A549 (cell line): ENCODE data around the gene PAPPA. TPM values are rescaled to one million over a fixed set of nuclear protein-coding genes. Genes with fewer than 3 reads are reported as not detected.
A peak's percentile ranks its signal among the peaks of the same experiment; 100 is the strongest.

Experiments used
- ATAC-seq, 2 experiments: fragments of 200-7000 bp in 1 of 2; fragments of >200 bp in 1 of 2; cut with Nextera tagmentation in 1 of 2; cut with Tn5 transposase in 1 of 2; 3 replicates each; pipeline versions ENCODE4 v1.8.0 to v1.9.1; 2018 to 2020; ENCODE audit warnings: mild to moderate bottlenecking in 1 of 2, moderate library complexity in 1 of 2
- CTCF ChIA-PET: fragments of 300-600 bp; sonication (Branson Sonifier 250); formaldehyde crosslinking; extraction: SDS; loops from one replicate; lab custom pipeline; 2021; ENCODE audit warnings: antibody characterized with exemption, inconsistent platforms; lab: Yijun Ruan, JAX
- POLR2A ChIA-PET: fragments of 350-600 bp; formaldehyde crosslinking; extraction: SDS; loops from one replicate; lab custom pipeline; 2021; ENCODE audit warnings: antibody characterized with exemption, inconsistent platforms; lab: Yijun Ruan, JAX
- DNase-seq, 2 experiments: peaks; one replicate each; pipeline versions ENCODE4 v3.0.0 to v3.0.0-alpha.2; 2011 to 2016; ENCODE audit warnings: low read depth in 1 of 2, low spot score in 1 of 2
- FAIRE-seq: peaks from 2 replicates; lab custom pipeline; 2011; peaks lifted over from hg19 to GRCh38; lab: Jason Lieb, UNC
- H3K27ac ChIP-seq, 2 experiments: fragments of >200 bp; sonication (Bioruptor Twin); formaldehyde crosslinking; 3 replicates each; pipeline ENCODE4 v1.5.1; 2016 to 2017
- H3K4me1 ChIP-seq: fragments of >200 bp; sonication (Bioruptor Twin); formaldehyde crosslinking; 3 replicates; pipeline ENCODE4 v1.6.1; 2016
- H3K4me2 ChIP-seq: fragments of >200 bp; sonication (Bioruptor Twin); formaldehyde crosslinking; 3 replicates; pipeline ENCODE4 v1.6.1; 2016
- H3K4me3 ChIP-seq: fragments of >200 bp; sonication (Bioruptor Twin); formaldehyde crosslinking; 3 replicates; pipeline ENCODE4 v1.5.1; 2016
- H3K9me3 ChIP-seq: fragments of >200 bp; sonication (Bioruptor Twin); formaldehyde crosslinking; 3 replicates; pipeline ENCODE4 v1.6.1; 2016
- BHLHE40 ChIP-seq: IDR thresholded peaks from 2 replicates; pipeline ENCODE4 v1.6.1; 2012; ENCODE audit warnings: low read depth, low read length, inconsistent platforms
- CBX8 ChIP-seq: fragments of 200-600 bp; sonication (generic); IDR thresholded peaks from 2 replicates; pipeline ENCODE4 v1.6.1; 2016
- EHMT2 ChIP-seq: fragments of 200-600 bp; sonication (generic); IDR thresholded peaks from 2 replicates; pipeline ENCODE4 v1.6.1; 2016; ENCODE audit warnings: antibody characterized with exemption, low read depth, mild to moderate bottlenecking, moderate library complexity
- EP300 ChIP-seq, 2 experiments: fragments of >200 bp; sonication (Bioruptor Twin); formaldehyde crosslinking; IDR thresholded peaks; 2 replicates in 1 of 2; 3 replicates in 1 of 2; pipeline ENCODE4 v1.6.1; 2016 to 2017
- FOSB ChIP-seq: fragments of 250-450 bp; sonication (Bioruptor Pico); IDR thresholded peaks from 2 replicates; pipeline ENCODE4 v1.5.0; 2020; ENCODE audit warnings: mild to moderate bottlenecking, moderate library complexity
- HDAC2 ChIP-seq: fragments of 200-600 bp; sonication (generic); IDR thresholded peaks from 2 replicates; pipeline ENCODE4 v1.6.1; 2016
- HOXA7 ChIP-seq: fragments of 250-450 bp; sonication (Bioruptor Pico); IDR thresholded peaks from 2 replicates; pipeline ENCODE4 v1.5.0; 2020; ENCODE audit warnings: mild to moderate bottlenecking, moderate library complexity
- HOXB13 ChIP-seq: fragments of 250-450 bp; sonication (Bioruptor Pico); IDR thresholded peaks from 2 replicates; pipeline ENCODE4 v1.5.0; 2020; ENCODE audit warnings: low read depth, mild to moderate bottlenecking, moderate library complexity
- HOXB5 ChIP-seq: fragments of 250-450 bp; sonication (Bioruptor Pico); IDR thresholded peaks from 2 replicates; pipeline ENCODE4 v1.5.0; 2020; ENCODE audit warnings: mild to moderate bottlenecking, moderate library complexity
- KDM5A ChIP-seq: fragments of 200-600 bp; sonication (generic); IDR thresholded peaks from 2 replicates; pipeline ENCODE4 v1.6.1; 2016; ENCODE audit warnings: antibody characterized with exemption, mild to moderate bottlenecking
- MAFK ChIP-seq: fragments of 450-650 bp; IDR thresholded peaks from 2 replicates; pipeline ENCODE4 v1.6.1; 2014; ENCODE audit not compliant: partially characterized antibody
- MAZ ChIP-seq: fragments of 150-350 bp; IDR thresholded peaks from 2 replicates; pipeline ENCODE4 v1.6.1; 2014; ENCODE audit warnings: antibody characterized with exemption, low read depth, low read length, borderline replicate concordance
- NFE2L2 ChIP-seq: fragments of 150-350 bp; conservative IDR thresholded peaks from 2 replicates; pipeline ENCODE4 v1.6.1; 2014; ENCODE audit warnings: low read length
- NPAS2 ChIP-seq: fragments of 250-450 bp; sonication (Bioruptor Pico); IDR thresholded peaks from 2 replicates; pipeline ENCODE4 v1.8.0; 2022; ENCODE audit warnings: mild to moderate bottlenecking, moderate library complexity, borderline replicate concordance
- PHF8 ChIP-seq: fragments of 200-600 bp; sonication (generic); IDR thresholded peaks from 2 replicates; pipeline ENCODE4 v1.6.1; 2016; ENCODE audit warnings: low read depth, mild to moderate bottlenecking, antibody characterized with exemption, moderate library complexity, borderline replicate concordance
- RAD21 ChIP-seq, 2 experiments: fragments of >200 bp in 1 of 2; sonication (Bioruptor Twin) in 1 of 2; formaldehyde crosslinking in 1 of 2; IDR thresholded peaks in 1 of 2; conservative IDR thresholded peaks in 1 of 2; 2 replicates in 1 of 2; 3 replicates in 1 of 2; pipeline ENCODE4 v1.6.1; 2012 to 2018; ENCODE audit warnings: inconsistent platforms in 1 of 2
- RARB ChIP-seq: fragments of 250-450 bp; sonication (Bioruptor Pico); IDR thresholded peaks from 2 replicates; pipeline ENCODE4 v1.8.0; 2021; ENCODE audit warnings: mild to moderate bottlenecking, moderate library complexity
- RNF2 ChIP-seq: fragments of 200-600 bp; sonication (generic); IDR thresholded peaks from 2 replicates; pipeline ENCODE4 v1.6.1; 2016; ENCODE audit warnings: low read depth, mild to moderate bottlenecking, antibody characterized with exemption, moderate library complexity, borderline replicate concordance
- TFCP2L1 ChIP-seq: fragments of 250-450 bp; sonication (Bioruptor Pico); IDR thresholded peaks from 2 replicates; pipeline ENCODE4 v1.5.0; 2021; ENCODE audit warnings: mild to moderate bottlenecking
- ZC3H11A ChIP-seq: fragments of 450-650 bp; IDR thresholded peaks from 2 replicates; pipeline ENCODE4 v1.6.1; 2014; ENCODE audit warnings: antibody characterized with exemption, mild to moderate bottlenecking
- ZNF302 ChIP-seq: fragments of 250-450 bp; sonication (Bioruptor Pico); IDR thresholded peaks from 2 replicates; pipeline ENCODE4 v1.9.0; 2021; ENCODE audit warnings: inconsistent platforms, mild to moderate bottlenecking, moderate library complexity
- WGBS: methylation state at CpG from one replicate; pipeline ENCODE4 v1.1.6; 2017; ENCODE audit errors: missing lambda C conversion rate; 5-methylcytosine and 5-hydroxymethylcytosine counted together
- polyA plus RNA-seq, 4 experiments: library from polyadenylated mRNA; depleted of rRNA in 3 of 4; stranded (reverse); fragments of >200 nt; fragmentation: RNase III in 1 of 4; extraction: RNeasy Plus Mini Kit Qiagen cat#74134 plus additional on column Dnase treatment in 1 of 4; gene quantifications; 2 replicates in 3 of 4; 3 replicates in 1 of 4; pipeline ENCODE4 v1.2.3, GENCODE V29; 2011 to 2017
- TF ChIP-seq, protein P1 (sequence below): IDR thresholded peaks from 2 replicates; pipeline ENCODE4 v1.6.1; 2012
- TF ChIP-seq, protein P2 (sequence below): IDR thresholded peaks from 2 replicates; pipeline ENCODE4 v1.6.1; 2012
- TF ChIP-seq, protein P3 (sequence below): IDR thresholded peaks from 2 replicates; pipeline ENCODE4 v1.6.1; 2012; ENCODE audit warnings: low read depth, borderline replicate concordance
- TF ChIP-seq, protein P4 (sequence below): fragments of 450-650 bp; IDR thresholded peaks from 2 replicates; pipeline ENCODE4 v1.6.1; 2014; ENCODE audit warnings: antibody characterized with exemption

The PAPPA gene
- polyA plus RNA-seq, 2 of the 4 experiments (the other 2 are of a cell fraction): 40.0 to 127 TPM

DNA sequence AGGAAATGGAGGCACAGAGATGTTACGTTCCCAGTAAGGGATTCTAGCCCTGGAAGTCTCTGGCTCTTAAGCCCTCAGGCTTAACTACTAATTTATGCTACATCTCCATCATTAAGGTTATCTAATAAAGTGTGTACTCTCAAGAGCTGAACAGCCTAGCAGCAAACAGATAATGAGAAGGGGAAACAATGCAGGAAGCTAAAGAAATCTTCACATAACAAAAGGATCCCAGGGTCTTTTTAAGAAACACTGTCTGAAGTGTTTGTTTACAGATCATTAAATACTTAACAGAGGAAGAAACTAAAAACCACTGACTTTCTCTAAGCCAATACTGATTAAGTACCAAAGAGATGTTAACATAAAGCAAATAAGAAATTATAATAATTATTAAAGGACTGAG is 129.0 kb downstream of the PAPPA start:
- 88% methylated on average over 1 of the region's 1 CpG for WGBS
- Histone ChIP-seq H3K4me2 (no peak overlapping the region), H3K9me3 (no peaks in the 10 kb centered on the region), H3K4me3 (no peak overlapping the region), H3K27ac (no peak overlapping the region), H3K4me1 (peaks cover 52% of the 10 kb centered on the region)
- TF ChIP-seq BHLHE40 (no peak), HOXB5 (CRISPR knock-in tag) (no peak)
- ChIA-PET CTCF (interaction anchor here (0.5 kb wide), 1 partner anchor 304 kb away, joined by 3 read pairs; no protein-coding TSS in a partner anchor), POLR2A (no interaction called here)
- ATAC-seq (no peak), FAIRE-seq (no peak), DNase-seq (no peak)

DNA sequence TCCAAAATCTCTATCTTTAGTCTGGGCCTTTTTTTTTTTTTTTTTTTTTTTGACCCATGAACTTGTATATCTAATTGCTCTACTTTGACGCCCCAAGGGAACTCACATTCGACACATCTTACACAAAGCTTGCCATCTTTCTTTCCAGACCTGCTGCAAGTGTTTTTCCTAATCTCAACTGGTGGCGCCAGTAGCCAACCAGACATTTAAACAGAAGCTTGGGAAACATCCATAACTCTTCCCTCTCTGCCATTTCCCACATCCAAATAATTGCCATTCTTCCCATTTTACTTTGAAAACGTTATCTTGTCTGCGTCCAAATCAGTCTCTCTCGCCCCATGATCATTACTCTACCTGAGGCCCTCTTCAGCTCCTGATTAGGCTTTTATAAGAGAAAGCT is 130.9 kb downstream of the PAPPA start:
- ChIA-PET POLR2A (no interaction called here), CTCF (interaction anchor here (0.8 kb wide), 1 partner anchor 1802 kb away, joined by 3 read pairs; no protein-coding TSS in a partner anchor)
- ATAC-seq (no peak), DNase-seq (no peak)
- peaks cover 58% of the 10 kb centered on the region for H3K4me1 ChIP-seq
- WGBS: 97% methylated on average over 6 of the region's 6 CpGs
- H3K27ac ChIP-seq: peak overlapping the region in 1 of 2 experiments; percentile 31; a peak in 1 of 6 replicates
- H3K4me3 ChIP-seq: no peak overlapping the region
- no peaks in the 10 kb centered on the region for H3K9me3 ChIP-seq
- TF ChIP-seq EP300 (IDR thresholded peaks at IDR 0.05): no peak
- TF ChIP-seq, protein P1, sequence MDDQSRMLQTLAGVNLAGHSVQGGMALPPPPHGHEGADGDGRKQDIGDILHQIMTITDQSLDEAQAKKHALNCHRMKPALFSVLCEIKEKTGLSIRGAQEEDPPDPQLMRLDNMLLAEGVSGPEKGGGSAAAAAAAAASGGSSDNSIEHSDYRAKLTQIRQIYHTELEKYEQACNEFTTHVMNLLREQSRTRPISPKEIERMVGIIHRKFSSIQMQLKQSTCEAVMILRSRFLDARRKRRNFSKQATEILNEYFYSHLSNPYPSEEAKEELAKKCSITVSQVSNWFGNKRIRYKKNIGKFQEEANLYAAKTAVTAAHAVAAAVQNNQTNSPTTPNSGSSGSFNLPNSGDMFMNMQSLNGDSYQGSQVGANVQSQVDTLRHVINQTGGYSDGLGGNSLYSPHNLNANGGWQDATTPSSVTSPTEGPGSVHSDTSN: no peak
- no peak for TF ChIP-seq TFCP2L1 (CRISPR knock-in tag)
- no peak for TF ChIP-seq CBX8
- no peak for TF ChIP-seq ZNF302
- no peak for TF ChIP-seq HOXA7 (CRISPR knock-in tag)
- no peak for TF ChIP-seq KDM5A
- no peak for TF ChIP-seq PHF8
- TF ChIP-seq NPAS2 (CRISPR knock-in tag): no peak
- TF ChIP-seq EHMT2: no peak
- no peak for TF ChIP-seq ZC3H11A
- no peak for TF ChIP-seq RNF2
- TF ChIP-seq, protein P2, sequence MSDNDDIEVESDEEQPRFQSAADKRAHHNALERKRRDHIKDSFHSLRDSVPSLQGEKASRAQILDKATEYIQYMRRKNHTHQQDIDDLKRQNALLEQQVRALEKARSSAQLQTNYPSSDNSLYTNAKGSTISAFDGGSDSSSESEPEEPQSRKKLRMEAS: no peak
- TF ChIP-seq MAZ: no peak
- TF ChIP-seq, protein P3, sequence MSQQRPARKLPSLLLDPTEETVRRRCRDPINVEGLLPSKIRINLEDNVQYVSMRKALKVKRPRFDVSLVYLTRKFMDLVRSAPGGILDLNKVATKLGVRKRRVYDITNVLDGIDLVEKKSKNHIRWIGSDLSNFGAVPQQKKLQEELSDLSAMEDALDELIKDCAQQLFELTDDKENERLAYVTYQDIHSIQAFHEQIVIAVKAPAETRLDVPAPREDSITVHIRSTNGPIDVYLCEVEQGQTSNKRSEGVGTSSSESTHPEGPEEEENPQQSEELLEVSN: no peak
- TF ChIP-seq, protein P4, sequence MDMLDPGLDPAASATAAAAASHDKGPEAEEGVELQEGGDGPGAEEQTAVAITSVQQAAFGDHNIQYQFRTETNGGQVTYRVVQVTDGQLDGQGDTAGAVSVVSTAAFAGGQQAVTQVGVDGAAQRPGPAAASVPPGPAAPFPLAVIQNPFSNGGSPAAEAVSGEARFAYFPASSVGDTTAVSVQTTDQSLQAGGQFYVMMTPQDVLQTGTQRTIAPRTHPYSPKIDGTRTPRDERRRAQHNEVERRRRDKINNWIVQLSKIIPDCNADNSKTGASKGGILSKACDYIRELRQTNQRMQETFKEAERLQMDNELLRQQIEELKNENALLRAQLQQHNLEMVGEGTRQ: no peak
- no peak for TF ChIP-seq FOSB (CRISPR knock-in tag)
- TF ChIP-seq HOXB13: no peak
- no peak for TF ChIP-seq NFE2L2
- TF ChIP-seq HDAC2: no peak
- TF ChIP-seq, all 56 proteins: peak for 0
- H3K4me2 ChIP-seq: no peak overlapping the region
- no peak for FAIRE-seq

DNA sequence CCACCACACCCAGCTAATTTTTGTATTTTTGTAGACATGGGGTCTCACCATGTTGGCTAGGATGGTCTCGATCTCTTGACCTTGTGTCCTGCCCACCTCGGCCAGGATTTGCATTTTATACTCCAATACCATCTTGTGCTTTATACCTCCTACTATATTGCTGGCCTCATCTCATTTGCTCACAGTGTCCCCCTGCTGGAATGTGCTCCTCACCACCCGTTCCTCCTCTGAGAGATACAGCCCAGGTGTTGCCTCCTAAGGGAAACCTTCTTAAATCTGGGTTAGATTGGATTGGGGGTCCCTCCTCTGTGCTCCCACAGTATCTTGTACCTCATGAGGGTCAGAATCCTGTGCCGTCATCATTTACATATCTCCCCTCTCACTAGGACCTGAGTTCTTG is 131.7 kb downstream of the PAPPA start:
- DNase-seq (no peak), FAIRE-seq (no peak), ATAC-seq (peak in 1 of 2 experiments; percentile 39; a peak in 1 of 6 replicates)
- no peak for TF ChIP-seq RARB (CRISPR knock-in tag)
- TF ChIP-seq RAD21 (conservative IDR thresholded peaks at IDR 0.05 in 1 of 2, IDR thresholded peaks at IDR 0.05 in 1 of 2): peak in 1 of 2 experiments; percentile 25; a peak in 1 of 5 replicates
- no peak for TF ChIP-seq ZNF302
- no peak for TF ChIP-seq NPAS2 (CRISPR knock-in tag)
- no peak for TF ChIP-seq MAFK
- 87% methylated on average over 4 of the region's 4 CpGs for WGBS
- Histone ChIP-seq H3K27ac (peak overlapping the region in 1 of 2 experiments; percentile 63; a peak in 3 of 6 replicates), H3K9me3 (no peaks in the 10 kb centered on the region), H3K4me2 (no peak overlapping the region), H3K4me1 (peaks cover 58% of the 10 kb centered on the region), H3K4me3 (no peak overlapping the region)
- POLR2A ChIA-PET: no interaction called here
- CTCF ChIA-PET: interaction anchor here (1.2 to 1.3 kb wide), 2 partner anchors 12 to 306 kb away, joined by 3 to 4 read pairs; no protein-coding TSS in a partner anchor
